ENCODE data around the gene WNT5B.

The WNT5B gene

GRCh38 chr12:1630133-1630826, 1.2 kb downstream of the WNT5B start:
- DNase-seq (ENCODE audit: low read depth): no peak

- DNase-seq (ENCODE audit: low read depth): no peak
Measured at GRCh38 chr12:1630827-1631591, 2.0 kb downstream of the WNT5B start.

DNA sequence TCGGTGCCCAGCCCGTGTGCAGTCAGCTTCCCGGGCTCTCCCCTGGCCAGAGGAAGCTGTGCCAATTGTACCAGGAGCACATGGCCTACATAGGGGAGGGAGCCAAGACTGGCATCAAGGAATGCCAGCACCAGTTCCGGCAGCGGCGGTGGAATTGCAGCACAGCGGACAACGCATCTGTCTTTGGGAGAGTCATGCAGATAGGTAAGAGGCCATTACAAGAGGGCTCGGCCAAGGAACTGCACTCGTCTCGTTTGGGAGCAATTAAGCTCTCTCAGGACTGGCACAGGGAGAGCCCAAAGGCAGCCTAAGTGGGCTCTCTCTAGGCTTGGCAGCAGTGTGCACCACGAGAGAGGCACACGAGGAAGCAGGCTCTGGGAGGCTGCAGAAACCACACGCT, 3.7 kb downstream of the WNT5B start:
- DNase-seq (ENCODE audit: low read depth): no peak

GRCh38 chr12:1633459-1633858, 4.4 kb downstream of the WNT5B start:
- no peak for DNase-seq (ENCODE audit: low read depth)

- no peak for DNase-seq (ENCODE audit: low read depth)
Measured at GRCh38 chr12:1634149-1634548, 5.1 kb downstream of the WNT5B start.

DNA sequence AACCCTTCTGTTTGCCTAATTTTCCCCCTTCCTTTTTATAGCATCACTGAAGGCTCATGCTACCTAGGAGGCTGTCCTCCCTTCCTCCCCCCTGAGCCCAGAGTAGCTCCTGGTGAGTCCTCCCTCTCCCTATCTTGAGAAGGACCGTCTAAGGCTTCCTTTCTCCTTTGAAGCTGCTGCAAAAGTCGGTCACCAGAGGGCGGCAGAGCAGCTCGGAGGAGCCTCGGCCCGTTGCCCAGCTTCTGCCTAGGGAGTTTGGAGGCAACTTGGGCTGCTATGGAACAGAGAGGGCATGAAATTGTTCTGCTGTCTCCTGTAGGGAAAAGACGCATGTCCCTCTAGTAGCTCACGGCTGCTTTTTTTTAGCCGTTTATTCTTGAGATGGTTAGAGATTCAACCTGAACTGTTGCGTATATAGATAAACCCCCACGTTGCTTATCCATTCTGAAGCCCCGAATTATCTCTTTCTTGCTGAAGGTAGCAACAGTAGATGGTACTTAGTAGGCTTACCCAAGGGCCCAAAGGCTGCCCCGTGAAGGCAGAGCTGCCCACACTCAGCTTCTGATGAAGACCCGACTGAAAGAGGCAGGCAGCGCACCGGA, 5.7 kb downstream of the WNT5B start:
- peak; percentile 31 for DNase-seq (ENCODE audit: low read depth)

GRCh38 chr12:1635301-1636095, 6.5 kb downstream of the WNT5B start:
- DNase-seq (ENCODE audit: low read depth): no peak

DNA sequence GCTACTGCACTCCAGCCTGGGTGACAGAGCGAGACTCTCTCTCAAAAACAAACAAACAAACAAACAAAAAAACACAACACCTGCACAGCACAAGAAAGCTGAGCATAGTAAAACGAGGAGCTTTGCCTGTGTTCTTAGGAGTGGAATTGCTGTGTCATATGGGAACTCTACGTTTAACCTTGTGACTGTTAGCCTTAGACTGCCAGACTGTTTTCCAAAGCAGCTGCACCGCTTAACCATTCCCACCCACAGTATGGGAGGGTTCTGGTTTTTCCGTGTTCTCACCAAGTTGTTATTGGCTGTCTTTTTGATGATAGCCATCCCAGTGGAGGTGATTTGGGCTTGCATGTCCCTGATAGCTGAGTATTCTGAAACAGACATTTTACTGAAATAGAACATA, 9.2 kb downstream of the WNT5B start:
- DNase-seq (ENCODE audit: low read depth): no peak

GRCh38 chr12:1639538-1639937, 10.5 kb downstream of the WNT5B start:
- no peak for DNase-seq (ENCODE audit: low read depth)

DNA sequence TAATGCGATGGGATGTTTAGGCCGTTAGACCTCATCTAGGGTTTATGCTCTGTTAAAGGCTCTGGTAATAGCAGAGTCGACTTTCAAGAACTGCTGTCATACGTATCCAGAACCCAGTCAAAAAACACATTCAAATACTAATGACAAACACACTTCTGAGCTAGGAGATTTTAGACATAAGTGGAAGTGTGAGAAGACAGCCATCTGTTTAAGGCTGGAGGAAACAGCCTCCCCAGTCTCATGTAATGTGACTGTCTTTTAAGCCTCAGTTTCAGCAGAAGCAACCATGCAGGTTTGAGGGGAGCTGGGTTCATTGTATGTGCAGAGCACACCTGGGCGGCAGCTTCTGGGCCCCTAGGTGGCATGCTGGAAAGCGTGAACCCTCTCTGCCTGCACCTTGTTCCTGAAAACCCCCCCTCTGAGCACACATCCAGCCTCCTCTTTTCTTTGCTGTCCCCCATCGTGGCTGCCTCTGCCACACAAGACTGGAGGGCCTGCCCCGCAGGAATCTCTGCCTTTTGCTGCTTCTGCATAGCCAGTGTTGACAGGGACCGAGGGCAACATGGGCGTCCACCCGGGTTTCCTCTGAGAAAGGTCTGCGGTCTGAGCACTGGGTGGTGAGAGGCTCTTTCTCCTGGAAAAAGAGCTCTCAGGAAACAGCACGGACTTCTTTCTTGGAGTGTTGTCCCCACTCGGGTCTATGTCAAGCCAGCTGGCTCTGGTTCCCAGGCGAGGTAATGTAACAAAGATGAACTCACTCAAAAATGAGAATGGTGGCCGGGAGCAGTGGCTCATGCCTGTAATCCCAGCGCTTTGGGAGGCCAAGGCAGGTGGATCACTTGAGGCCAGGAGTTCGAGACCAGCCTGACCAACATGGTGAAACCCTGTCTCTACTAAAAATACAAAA, 11.6 kb downstream of the WNT5B start:
- DNase-seq (ENCODE audit: low read depth): no peak

DNA sequence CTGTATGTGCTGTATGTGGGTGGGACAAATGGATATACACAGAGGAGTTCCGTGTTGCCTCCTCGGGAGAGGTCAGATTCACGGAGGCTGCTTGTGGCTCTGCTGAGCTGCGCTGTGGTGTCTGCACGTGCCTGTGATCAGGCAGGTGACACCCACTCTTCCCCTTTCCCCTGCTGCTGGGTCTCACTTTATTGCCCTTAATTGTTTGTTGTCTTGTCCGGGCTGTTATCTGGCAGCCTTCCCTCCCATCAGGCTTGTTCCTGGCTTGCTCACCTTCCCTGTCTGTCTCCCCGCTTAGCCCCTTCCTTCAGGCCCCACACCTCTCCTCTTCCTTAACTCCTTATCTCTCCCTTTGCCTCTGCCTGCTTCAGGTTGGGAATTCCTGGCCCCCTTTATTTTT, 13.5 kb downstream of the WNT5B start:
- no peak for DNase-seq (ENCODE audit: low read depth)

DNA sequence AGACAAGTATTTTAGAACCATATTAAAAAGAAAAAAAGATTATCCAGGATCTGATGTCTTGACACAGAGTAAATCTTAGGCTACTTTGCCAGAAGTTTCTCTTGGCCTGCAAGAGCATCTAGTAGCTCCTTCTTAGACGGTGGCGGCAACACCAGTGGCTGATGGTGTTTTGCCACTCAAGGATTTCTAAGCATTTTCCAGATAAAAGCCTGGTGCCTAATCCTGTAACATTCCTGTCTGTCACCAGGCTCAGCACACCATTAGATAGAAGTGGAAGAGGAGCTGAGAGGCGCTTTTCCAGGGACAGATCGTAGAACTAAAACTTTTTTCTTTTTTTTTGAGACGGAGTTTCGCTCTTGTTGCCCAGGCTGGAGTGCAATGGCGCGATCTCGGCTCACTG, 14.0 kb downstream of the WNT5B start:
- no peak for DNase-seq (ENCODE audit: low read depth)

- DNase-seq (ENCODE audit: low read depth): no peak
Measured at GRCh38 chr12:1643905-1644533, 15.0 kb downstream of the WNT5B start.

DNA sequence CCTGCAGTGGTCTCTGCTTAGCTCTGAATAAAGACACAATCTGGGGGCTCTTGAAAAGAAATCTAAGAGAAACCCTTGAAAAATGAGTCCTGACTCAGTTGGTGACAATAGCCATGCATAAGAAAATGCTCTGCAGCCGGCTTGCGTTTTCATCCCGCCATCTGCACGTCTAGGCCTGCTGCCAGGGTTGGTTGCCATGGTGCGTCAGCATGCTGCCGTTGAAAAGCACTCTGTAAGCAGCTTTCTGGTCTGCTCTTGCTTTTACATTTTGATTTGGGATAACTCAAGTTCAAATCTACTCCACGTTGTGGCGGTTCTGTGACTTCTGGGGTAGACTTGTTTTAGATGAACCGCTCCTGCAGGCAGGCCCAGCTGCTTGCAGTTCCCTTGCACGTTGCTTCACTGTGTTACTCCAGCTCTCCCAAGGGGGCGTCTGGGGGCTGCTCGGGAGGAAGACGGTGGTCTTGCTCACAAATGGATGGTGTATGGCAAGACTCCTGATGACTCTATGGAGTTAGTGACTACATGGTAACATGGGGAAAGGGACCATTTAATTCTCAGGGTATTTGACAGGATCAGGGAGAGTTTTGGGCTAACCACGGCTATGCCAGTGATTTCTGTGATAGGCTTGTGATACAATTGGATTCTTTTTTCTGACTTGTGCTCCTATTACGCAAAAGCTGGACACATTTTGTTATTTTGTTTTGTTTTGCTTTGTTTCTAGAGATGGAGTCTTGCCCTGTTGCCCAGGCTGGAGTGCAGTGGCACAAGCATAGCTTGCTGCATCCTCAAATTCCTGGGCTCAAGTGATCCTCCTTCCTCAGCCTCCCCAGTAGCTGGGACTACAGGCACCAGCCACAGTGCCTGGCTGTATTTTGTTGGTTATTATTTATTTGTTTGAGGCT, 15.8 kb downstream of the WNT5B start:
- DNase-seq (ENCODE audit: low read depth): no peak

GRCh38 chr12:1645819-1646218, 16.8 kb downstream of the WNT5B start:
- DNase-seq (ENCODE audit: low read depth): no peak

GRCh38 chr12:1646569-1647284, 17.7 kb downstream of the WNT5B start:
- DNase-seq (ENCODE audit: low read depth): no peak

DNA sequence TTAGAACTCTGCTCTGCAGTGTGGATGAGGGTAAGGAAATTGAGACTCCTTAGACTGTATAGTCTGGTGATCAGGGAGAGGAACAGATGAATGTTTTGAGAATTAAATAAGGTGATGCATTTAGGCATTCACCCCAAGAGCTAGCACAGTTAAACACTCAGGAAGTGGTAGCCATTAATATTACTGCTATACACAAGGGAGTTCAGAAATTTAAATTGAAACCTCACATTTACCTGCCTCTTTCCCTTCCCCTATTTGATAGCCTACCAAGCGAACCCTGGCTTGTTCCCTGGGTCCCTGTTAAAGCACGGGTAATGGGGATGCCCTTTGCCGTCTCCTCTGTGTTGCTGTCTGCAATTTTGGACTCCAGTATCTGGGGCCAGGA, 18.2 kb downstream of the WNT5B start:
- no peak for DNase-seq (ENCODE audit: low read depth)

GRCh38 chr12:1650260-1650977, 21.4 kb downstream of the WNT5B start:
- no peak for DNase-seq (ENCODE audit: low read depth)

DNA sequence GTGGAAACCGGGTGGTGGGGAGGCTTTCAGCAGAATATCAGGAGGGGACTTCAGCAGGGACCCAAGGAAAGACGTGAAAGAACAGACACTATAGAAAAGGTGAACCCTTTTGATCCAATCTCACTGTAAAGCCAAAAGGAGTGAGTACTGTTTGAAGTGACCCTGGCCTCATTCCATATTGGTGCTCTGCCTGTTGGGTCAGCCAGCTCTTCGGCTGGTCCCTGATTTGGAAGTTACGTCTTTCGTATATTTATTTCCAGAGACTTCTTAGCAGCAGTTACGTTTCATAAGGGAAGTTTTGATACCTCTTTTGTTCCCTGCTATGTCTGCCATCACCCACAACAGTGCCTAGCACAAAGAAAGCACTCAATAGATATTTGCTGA, 21.9 kb downstream of the WNT5B start:
- no peak for DNase-seq (ENCODE audit: low read depth)

Measured in CMK (cell line).